Naive B cell (primary cell): ENCODE data around the gene SYNM. TPM values are rescaled to one million over a fixed set of nuclear protein-coding genes. Genes with fewer than 3 reads are reported as not detected.
"Not testable (repeated sequence)": the region's sequence is repeated elsewhere in the genome, so short reads cannot be mapped to it uniquely, and the experiment has no call there.

Experiments used
- ATAC-seq, 2 donors: fragments of 150-1000 bp; cut with Tn5 transposase; 2 replicates each; pipeline ENCODE4 v1.10.0; 2021; ENCODE audit warnings: low read depth in 2 of 2, mild to moderate bottlenecking in 2 of 2, moderate library complexity in 2 of 2
- DNase-seq: peaks from one replicate; pipeline ENCODE4 v3.0.0; 2022
- H3K27ac Mint-ChIP-seq, 6 donors: one replicate each; pipeline ENCODE4 v1.8.0; 2020 to 2022; ENCODE audit warnings: mild to moderate bottlenecking in 6 of 6, mixed read lengths in 6 of 6, moderate library complexity in 5 of 6, inconsistent platforms in 2 of 6
- H3K27me3 Mint-ChIP-seq, 3 donors: one replicate each; pipeline ENCODE4 v1.8.0; 2021 to 2022; ENCODE audit warnings: mixed read lengths in 3 of 3, mild to moderate bottlenecking in 1 of 3
- H3K36me3 Mint-ChIP-seq, 2 donors: one replicate each; pipeline ENCODE4 v1.8.0; 2020 to 2022; ENCODE audit warnings: mixed read lengths in 2 of 2, inconsistent platforms in 1 of 2, mild to moderate bottlenecking in 1 of 2
- H3K4me1 Mint-ChIP-seq, 3 donors: one replicate each; pipeline ENCODE4 v1.8.0; 2020 to 2022; ENCODE audit warnings: mixed read lengths in 3 of 3, inconsistent platforms in 1 of 3, mild to moderate bottlenecking in 1 of 3, moderate library complexity in 1 of 3
- H3K4me3 Mint-ChIP-seq, 8 donors: one replicate each; pipeline ENCODE4 v1.8.0; 2020 to 2022; ENCODE audit warnings: mild to moderate bottlenecking in 8 of 8, mixed read lengths in 8 of 8, moderate library complexity in 8 of 8, inconsistent platforms in 2 of 8
- H3K9me3 Mint-ChIP-seq, 7 donors: one replicate each; pipeline ENCODE4 v1.8.0; 2020 to 2022; ENCODE audit warnings: mixed read lengths in 7 of 7, mild to moderate bottlenecking in 5 of 7, inconsistent platforms in 2 of 7, moderate library complexity in 1 of 7
- polyA plus RNA-seq, 6 donors: library from polyadenylated mRNA; unstranded; fragments of 300-500 nt; fragmentation: Illumina TruSeq; gene quantifications; one replicate each; pipeline ENCODE4 v1.2.3, GENCODE V29; 2021; ENCODE audit warnings: low read depth in 6 of 6

SYNM gene
- polyA plus RNA-seq, 6 donors from 2014 or later = not detected

- peak overlapping the region in 3 of 8 donors; percentile 29 to 57 (median 39) for H3K4me3 Mint-ChIP-seq
- peaks cover 48 to 75% (median 57%) of the 10 kb centered on the region in 3 donors for H3K27me3 Mint-ChIP-seq
- no peaks in the 10 kb centered on the region for H3K36me3 Mint-ChIP-seq
- no peak for ATAC-seq
- H3K4me1 Mint-ChIP-seq = peaks cover 0 to 13% (median 10%) of the 10 kb centered on the region in 3 donors
- DNase-seq = no peak
- no peak overlapping the region for H3K27ac Mint-ChIP-seq
- H3K9me3 Mint-ChIP-seq = peaks cover 0 to 2% (median 0%) of the 10 kb centered on the region in 7 donors
Observed at GRCh38 chr15:99103279-99103678, 1.6 kb upstream of the SYNM start.

DNA sequence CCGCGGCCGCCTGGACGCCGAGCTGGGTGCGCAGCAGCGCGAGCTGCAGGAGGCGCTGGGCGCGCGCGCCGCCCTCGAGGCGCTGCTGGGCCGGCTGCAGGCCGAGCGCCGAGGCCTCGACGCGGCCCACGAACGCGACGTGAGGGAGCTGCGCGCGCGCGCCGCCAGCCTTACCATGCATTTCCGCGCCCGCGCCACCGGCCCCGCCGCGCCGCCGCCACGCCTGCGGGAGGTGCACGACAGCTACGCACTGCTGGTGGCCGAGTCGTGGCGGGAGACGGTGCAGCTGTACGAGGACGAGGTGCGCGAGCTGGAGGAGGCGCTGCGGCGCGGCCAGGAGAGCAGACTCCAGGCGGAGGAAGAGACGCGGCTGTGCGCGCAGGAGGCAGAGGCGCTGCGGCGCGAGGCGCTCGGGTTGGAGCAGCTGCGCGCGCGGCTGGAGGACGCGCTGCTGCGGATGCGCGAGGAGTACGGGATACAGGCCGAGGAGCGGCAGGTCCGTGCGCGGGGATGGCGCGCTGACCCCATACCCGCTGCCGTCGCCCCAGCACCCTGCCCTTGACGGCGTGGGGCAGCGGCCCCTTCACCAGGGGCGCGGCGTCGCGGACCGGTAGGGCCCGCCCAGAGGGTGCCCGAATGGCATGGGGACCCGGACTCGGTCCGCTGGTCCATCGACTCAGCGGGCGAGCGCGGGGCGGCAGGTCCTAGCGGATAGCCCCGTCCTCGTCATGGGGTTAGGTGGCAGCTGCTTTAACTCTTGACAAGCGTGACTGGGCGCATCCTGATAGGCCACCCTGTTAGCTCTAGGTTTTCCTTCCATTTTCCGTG lies 848 bp downstream of the SYNM start:
- Mint-ChIP-seq H3K4me3 (peak overlapping the region; percentile 42 to 87 (median 68)), H3K36me3 (no peaks in the 10 kb centered on the region)

DNA sequence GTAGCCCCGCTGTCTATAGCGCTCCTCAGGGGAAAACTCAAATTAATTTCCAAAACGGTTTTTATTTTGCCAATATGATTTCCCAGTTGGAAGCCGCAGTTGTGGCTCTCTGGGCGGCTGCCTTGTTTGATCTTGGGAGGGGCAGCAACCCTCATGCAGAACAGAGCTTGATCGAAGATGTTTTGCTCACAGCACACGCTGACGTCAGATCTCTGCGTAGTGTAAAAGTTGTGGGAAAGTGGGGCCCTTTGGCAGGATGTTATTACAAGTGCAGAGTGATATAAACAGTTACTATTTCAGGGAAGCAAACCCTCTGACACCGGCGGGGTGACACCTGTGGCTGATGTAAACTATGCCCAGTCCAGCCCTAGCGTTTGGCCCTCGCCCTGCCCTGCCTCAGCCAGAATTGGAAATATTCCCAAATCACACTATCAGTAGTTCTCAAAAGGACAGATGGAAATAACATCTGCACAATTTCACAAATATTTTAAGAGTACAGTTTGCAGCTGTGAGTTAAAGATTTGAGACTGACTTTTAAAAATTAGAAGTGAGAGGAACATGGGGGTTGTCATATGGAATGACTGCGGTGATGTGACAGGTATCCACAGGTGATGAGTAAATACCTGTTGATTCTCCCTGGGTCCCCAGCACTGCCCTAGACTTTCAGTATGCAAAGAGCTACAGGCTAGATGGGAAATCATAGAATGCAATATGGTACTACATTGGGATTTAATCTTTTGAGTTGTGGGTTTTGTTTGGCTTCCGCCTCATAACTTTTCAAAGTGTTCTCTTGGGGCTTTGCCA lies 1.7 kb downstream of the SYNM start:
- H3K4me1 Mint-ChIP-seq = peaks cover 0 to 6% (median 3%) of the 10 kb centered on the region in 3 donors
- no peaks in the 10 kb centered on the region for H3K36me3 Mint-ChIP-seq
- H3K27ac Mint-ChIP-seq = peak overlapping the region in 1 of 6 donors; percentile 15
- no peak for ATAC-seq
- peaks cover 0 to 2% (median 0%) of the 10 kb centered on the region in 7 donors for H3K9me3 Mint-ChIP-seq
- peaks cover 42 to 46% (median 42%) of the 10 kb centered on the region in 3 donors for H3K27me3 Mint-ChIP-seq
- DNase-seq = no peak
- H3K4me3 Mint-ChIP-seq = peak overlapping the region; percentile 35 to 87 (median 58)

More for the DNA sequence above, 848 bp downstream of the SYNM start:
- DNase-seq = no peak
- H3K9me3 Mint-ChIP-seq = peaks cover 0 to 2% (median 0%) of the 10 kb centered on the region in 7 donors
- H3K27ac Mint-ChIP-seq = no peak overlapping the region
- peak; percentile 27 to 41 for ATAC-seq
- peaks cover 0 to 7% (median 3%) of the 10 kb centered on the region in 3 donors for H3K4me1 Mint-ChIP-seq
- peaks cover 43 to 50% (median 46%) of the 10 kb centered on the region in 3 donors for H3K27me3 Mint-ChIP-seq

DNA sequence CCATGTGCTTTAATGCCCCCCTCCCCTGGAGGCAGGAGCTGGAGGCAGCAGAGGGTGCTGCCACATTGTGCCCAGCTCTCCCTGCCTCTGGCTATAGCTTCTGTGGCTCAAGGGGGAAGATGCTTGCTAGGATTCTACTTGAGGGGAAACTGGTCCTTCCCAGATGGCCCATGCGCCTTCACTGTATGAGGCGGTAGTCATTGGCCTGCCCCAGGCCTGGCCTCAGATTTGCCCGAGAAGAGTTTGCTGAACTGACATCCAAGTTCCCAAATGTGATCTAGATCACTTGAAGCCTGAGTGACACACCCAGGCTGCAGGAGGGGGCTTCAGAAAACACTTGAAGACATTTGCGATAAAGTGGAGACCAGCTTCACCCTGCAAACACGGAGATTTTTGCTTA lies 4.1 kb downstream of the SYNM start:
- ATAC-seq (no peak), DNase-seq (no peak)
- Mint-ChIP-seq H3K4me3 (peak overlapping the region in 1 of 8 donors; percentile 57), H3K36me3 (no peaks in the 10 kb centered on the region), H3K4me1 (peaks cover 0 to 6% (median 3%) of the 10 kb centered on the region in 3 donors), H3K27me3 (peaks cover 21 to 30% (median 23%) of the 10 kb centered on the region in 3 donors), H3K9me3 (no peaks in the 10 kb centered on the region), H3K27ac (no peak overlapping the region)

DNA sequence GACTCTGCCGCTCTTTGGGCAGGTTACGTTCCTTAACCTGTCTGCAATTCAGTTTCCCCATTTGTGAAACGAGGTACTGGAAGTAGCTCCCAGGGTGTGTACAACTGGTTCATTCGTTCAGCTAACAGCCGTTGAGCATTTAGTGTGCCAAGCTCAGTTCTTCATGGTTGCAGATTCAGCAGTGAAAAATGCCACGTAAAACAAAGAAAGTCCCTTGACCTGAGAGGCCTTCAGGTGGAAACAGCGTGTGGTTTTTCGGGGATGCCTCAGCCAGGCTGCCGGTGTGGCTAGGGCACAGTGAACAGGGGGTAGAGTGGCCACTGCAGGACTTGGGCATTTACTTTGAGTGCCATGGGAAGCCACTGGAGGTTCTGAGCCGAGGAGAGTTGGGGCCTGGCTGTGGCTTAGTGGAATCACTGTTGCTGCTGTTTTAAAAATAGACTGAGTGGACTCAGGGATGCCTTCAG lies 4.7 kb downstream of the SYNM start:
- ATAC-seq (no peak), DNase-seq (no peak)
- no peaks in the 10 kb centered on the region for H3K9me3 Mint-ChIP-seq
- H3K36me3 Mint-ChIP-seq = no peaks in the 10 kb centered on the region
- peaks cover 0 to 6% (median 3%) of the 10 kb centered on the region in 3 donors for H3K4me1 Mint-ChIP-seq
- peaks cover 21 to 27% (median 23%) of the 10 kb centered on the region in 3 donors for H3K27me3 Mint-ChIP-seq
- H3K4me3 Mint-ChIP-seq = no peak overlapping the region
- no peak overlapping the region for H3K27ac Mint-ChIP-seq

GRCh38 chr15:99110093-99110492 lies 5.2 kb downstream of the SYNM start:
- Mint-ChIP-seq H3K36me3 (no peaks in the 10 kb centered on the region), H3K4me3 (no peak overlapping the region), H3K27ac (no peak overlapping the region), H3K4me1 (peaks cover 0 to 3% (median under 1%) of the 10 kb centered on the region in 3 donors), H3K9me3 (no peaks in the 10 kb centered on the region), H3K27me3 (peaks cover 19 to 25% (median 21%) of the 10 kb centered on the region in 3 donors)
- DNase-seq (no peak), ATAC-seq (no peak)

- no peak for ATAC-seq
- H3K27ac Mint-ChIP-seq = no peak overlapping the region
Observed at GRCh38 chr15:99110581-99111320, 5.9 kb downstream of the SYNM start.

DNA sequence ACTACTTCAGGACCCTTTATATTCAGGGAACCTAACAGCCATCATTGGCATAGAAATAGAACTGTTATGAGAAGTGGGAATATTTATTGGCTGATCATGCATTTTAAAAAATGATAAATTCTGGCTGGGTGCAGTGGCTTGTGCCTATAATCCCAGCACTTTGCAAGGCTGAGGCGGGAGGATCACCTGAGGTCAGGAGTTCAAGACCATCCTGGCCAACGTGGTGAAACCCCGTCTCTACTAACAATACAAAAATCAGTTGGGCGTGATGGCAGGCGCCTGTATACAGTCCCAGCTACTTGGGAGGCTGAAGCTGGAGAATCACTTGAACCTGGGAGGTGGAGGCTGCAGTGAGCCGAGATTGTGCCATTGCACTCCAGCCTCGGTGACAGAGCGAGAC lies 6.8 kb downstream of the SYNM start:
- DNase-seq, H3K27ac Mint-ChIP-seq, H3K9me3 Mint-ChIP-seq, H3K4me3 Mint-ChIP-seq, H3K4me1 Mint-ChIP-seq, H3K36me3 Mint-ChIP-seq, ATAC-seq: not testable (repeated sequence)
- peaks cover 12 to 19% (median 16%) of the 10 kb centered on the region in 3 donors for H3K27me3 Mint-ChIP-seq

More at GRCh38 chr15:99110581-99111320, 5.9 kb downstream of the SYNM start:
- Mint-ChIP-seq H3K4me1 (peaks cover 0 to 3% (median 0%) of the 10 kb centered on the region in 3 donors), H3K27me3 (peaks cover 17 to 25% (median 21%) of the 10 kb centered on the region in 3 donors), H3K36me3 (no peaks in the 10 kb centered on the region), H3K9me3 (no peaks in the 10 kb centered on the region), H3K4me3 (no peak overlapping the region)
- no peak for DNase-seq

DNA sequence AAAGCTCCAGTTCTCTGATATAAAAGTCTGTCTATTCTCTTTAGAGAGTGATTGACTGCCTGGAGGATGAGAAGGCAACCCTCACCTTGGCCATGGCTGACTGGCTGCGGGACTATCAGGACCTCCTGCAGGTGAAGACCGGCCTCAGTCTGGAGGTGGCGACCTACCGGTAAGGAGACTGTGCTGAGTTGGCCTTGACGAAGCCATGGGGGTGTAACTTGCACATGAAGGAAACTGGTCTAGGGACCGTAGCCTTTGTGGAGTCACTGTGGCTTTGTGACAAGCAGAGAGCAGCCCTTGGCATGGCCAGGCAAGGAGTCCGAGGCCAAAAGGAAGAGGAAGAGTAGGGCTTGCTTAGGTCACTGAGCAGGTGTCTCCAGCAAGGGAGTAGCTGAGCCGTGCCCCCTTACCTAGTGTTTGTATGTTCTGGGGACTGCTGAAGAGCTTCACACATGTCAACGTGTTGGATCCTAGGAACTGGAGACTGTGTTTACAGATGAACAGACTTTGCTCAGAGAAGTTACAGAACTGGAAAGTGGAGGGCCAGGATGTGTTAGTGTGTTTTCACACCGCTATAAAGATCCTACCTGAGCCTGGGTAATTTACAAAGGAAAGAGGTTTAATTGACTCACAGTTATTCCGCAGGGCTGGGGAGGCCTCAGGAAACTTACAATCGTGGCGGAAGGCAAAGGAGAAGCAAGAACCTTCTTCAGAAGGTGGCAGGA lies 8.8 kb downstream of the SYNM start:
- DNase-seq = no peak
- H3K27ac Mint-ChIP-seq = no peak overlapping the region
- H3K4me3 Mint-ChIP-seq = no peak overlapping the region
- H3K27me3 Mint-ChIP-seq = peaks cover 0 to 11% (median 10%) of the 10 kb centered on the region in 3 donors
- no peaks in the 10 kb centered on the region for H3K4me1 Mint-ChIP-seq
- ATAC-seq = no peak
- no peaks in the 10 kb centered on the region for H3K36me3 Mint-ChIP-seq
- H3K9me3 Mint-ChIP-seq = no peaks in the 10 kb centered on the region

GRCh38 chr15:99114511-99115299 lies 9.8 kb downstream of the SYNM start:
- Mint-ChIP-seq H3K27ac (peak overlapping the region in 1 of 6 donors; percentile 63), H3K27me3 (peaks cover 0 to 7% (median 3%) of the 10 kb centered on the region in 3 donors), H3K4me1 (no peaks in the 10 kb centered on the region), H3K36me3 (no peaks in the 10 kb centered on the region), H3K4me3 (no peak overlapping the region), H3K9me3 (no peaks in the 10 kb centered on the region)
- DNase-seq (no peak), ATAC-seq (no peak)

DNA sequence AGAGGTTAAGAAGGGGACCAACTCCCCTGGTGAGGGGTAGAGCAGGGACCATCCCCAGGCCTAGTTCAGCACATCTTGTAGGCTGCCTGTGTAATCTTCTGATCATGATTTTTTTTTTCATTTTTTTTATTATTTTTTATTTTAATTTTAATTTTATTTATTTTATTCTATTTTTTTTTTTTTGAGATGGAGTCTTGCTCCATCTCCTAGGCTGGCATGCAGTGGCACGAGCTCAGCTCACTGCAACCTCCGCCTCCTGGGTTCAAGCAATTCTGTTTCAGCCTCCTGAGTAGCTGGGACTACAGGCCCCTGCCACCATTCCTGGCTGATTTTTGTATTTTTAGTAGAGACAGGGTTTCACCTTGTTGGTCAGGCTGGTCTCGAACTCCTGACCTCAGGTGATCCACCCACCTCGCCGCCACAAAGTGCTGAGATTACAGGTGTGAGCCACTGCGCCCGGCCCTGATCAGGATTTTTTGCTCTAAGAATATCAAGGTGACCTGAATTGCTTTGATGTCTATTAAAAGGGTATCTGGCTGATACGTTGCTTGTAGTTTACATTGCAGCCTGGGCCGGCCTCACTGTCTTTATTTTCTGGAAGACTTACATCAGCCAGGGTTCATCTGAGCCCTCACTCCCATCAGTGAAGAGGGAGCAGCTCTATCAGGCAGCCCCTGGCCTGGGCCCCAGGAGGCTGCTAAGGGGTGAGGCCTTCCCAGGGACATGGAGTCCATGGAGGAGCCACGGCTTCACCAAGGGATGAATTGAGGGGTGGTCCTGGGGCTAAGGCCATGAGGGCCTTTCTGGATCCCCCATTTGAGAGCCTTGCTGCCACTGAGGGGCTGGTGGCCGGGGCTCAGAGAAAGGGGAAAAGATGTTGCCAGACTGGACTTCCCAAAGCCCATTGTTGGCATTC lies 10.7 kb downstream of the SYNM start:
- H3K4me3 Mint-ChIP-seq = no peak overlapping the region
- H3K9me3 Mint-ChIP-seq = no peaks in the 10 kb centered on the region
- H3K4me1 Mint-ChIP-seq = no peaks in the 10 kb centered on the region
- H3K36me3 Mint-ChIP-seq = no peaks in the 10 kb centered on the region
- H3K27me3 Mint-ChIP-seq = peaks cover 0 to 7% (median 4%) of the 10 kb centered on the region in 3 donors
- peak overlapping the region in 1 of 6 donors; percentile 63 for H3K27ac Mint-ChIP-seq
- no peak for DNase-seq
- ATAC-seq = no peak
